Smooth muscle cell of the pulmonary artery (primary cell): Measurements from ENCODE around the gene SESTD1. TPM values are rescaled to one million over a fixed set of nuclear protein-coding genes. Genes with fewer than 3 reads are reported as not detected.

Experiments
- total RNA-seq: library from RNA; depleted of rRNA; stranded (reverse); fragments of >200 nt; gene quantifications from 2 replicates; pipeline ENCODE4 v1.2.3, GENCODE V29; 2014

Gene SESTD1
- total RNA-seq, result 65.1 and 82.7 TPM in 2 replicates

GRCh38 chr2:179264368-179265081, at the start of gene SESTD1:
Gene SESTD1, minus strand, starts transcription at chr2:179264832. Its CDS starts 72,991 bp downstream, at chr2:179191841.

Other genes with a start within 250 kb of the SESTD1 start
- gene CCDC141, start 214.7 kb downstream of the SESTD1 start, total RNA-seq, result 0.53 and 0.78 TPM in 2 replicates